ENCODE data around the gene UPK1B. TPM values are rescaled to one million over a fixed set of nuclear protein-coding genes. Genes with fewer than 3 reads are reported as not detected.

Gene UPK1B
- total RNA-seq, 6 experiments from 2014 or later, result 0.10 to 0.12 TPM; not detected in 4

GRCh38 chr3:119225121-119225520 is 51.7 kb downstream of the UPK1B start:
- no peak overlapping the region for H3K4me3 Mint-ChIP-seq
- H3K4me1 Mint-ChIP-seq (ENCODE audit: low read depth), result peaks cover 38% of the 10 kb centered on the region
- TF ChIP-seq CTCF (IDR thresholded peaks at IDR 0.05), result no peak
- H3K27me3 Mint-ChIP-seq (ENCODE audit: insufficient read depth), result no peaks in the 10 kb centered on the region
- no peak overlapping the region for H3K27ac Mint-ChIP-seq
- no peak for DNase-seq
- H3K9me3 Mint-ChIP-seq, result no peaks in the 10 kb centered on the region
- H3K36me3 Mint-ChIP-seq (ENCODE audit: low read depth), result peaks cover 43% of the 10 kb centered on the region

GRCh38 chr3:119227070-119227850 is 53.9 kb downstream of the UPK1B start:
- Mint-ChIP-seq H3K36me3 (ENCODE audit: low read depth) (peaks cover 45% of the 10 kb centered on the region), H3K4me1 (ENCODE audit: low read depth) (peaks cover 27% of the 10 kb centered on the region), H3K9me3 (no peaks in the 10 kb centered on the region), H3K4me3 (no peak overlapping the region), H3K27me3 (ENCODE audit: insufficient read depth) (no peaks in the 10 kb centered on the region), H3K27ac (no peak overlapping the region)
- no peak for DNase-seq
- no peak for TF ChIP-seq CTCF (IDR thresholded peaks at IDR 0.05)

- Mint-ChIP-seq H3K27me3 (ENCODE audit: insufficient read depth) (no peaks in the 10 kb centered on the region), H3K36me3 (ENCODE audit: low read depth) (peaks cover 48% of the 10 kb centered on the region), H3K4me1 (ENCODE audit: low read depth) (peaks cover 23% of the 10 kb centered on the region), H3K27ac (0 out of 2 replicates have a peak overlapping the region, but pooled peaks have one; percentile 38), H3K4me3 (no peak overlapping the region), H3K9me3 (no peaks in the 10 kb centered on the region)
- no peak for TF ChIP-seq CTCF (IDR thresholded peaks at IDR 0.05)
- no peak for DNase-seq
These were observed 55.2 kb downstream of the UPK1B start for GRCh38 chr3:119228373-119229145.

GRCh38 chr3:119229190-119229589 is 55.8 kb downstream of the UPK1B start:
- no peaks in the 10 kb centered on the region for H3K9me3 Mint-ChIP-seq
- H3K4me3 Mint-ChIP-seq, result no peak overlapping the region
- peaks cover 27% of the 10 kb centered on the region for H3K4me1 Mint-ChIP-seq (ENCODE audit: low read depth)
- no peak for DNase-seq
- H3K27ac Mint-ChIP-seq, result no peak overlapping the region
- no peak for TF ChIP-seq CTCF (IDR thresholded peaks at IDR 0.05)
- no peaks in the 10 kb centered on the region for H3K27me3 Mint-ChIP-seq (ENCODE audit: insufficient read depth)
- H3K36me3 Mint-ChIP-seq (ENCODE audit: low read depth), result peaks cover 46% of the 10 kb centered on the region

- Mint-ChIP-seq H3K27ac (no peak overlapping the region), H3K36me3 (ENCODE audit: low read depth) (peaks cover 55% of the 10 kb centered on the region), H3K27me3 (ENCODE audit: insufficient read depth) (no peaks in the 10 kb centered on the region), H3K4me1 (ENCODE audit: low read depth) (peaks cover 36% of the 10 kb centered on the region), H3K9me3 (no peaks in the 10 kb centered on the region), H3K4me3 (no peak overlapping the region)
- no peak for DNase-seq
- no peak for TF ChIP-seq CTCF (IDR thresholded peaks at IDR 0.05)
These were observed 56.7 kb downstream of the UPK1B start for GRCh38 chr3:119230071-119230470.

Measured in HFFc6 (cell line).